ENCODE results near the gene RTL9.

DNA sequence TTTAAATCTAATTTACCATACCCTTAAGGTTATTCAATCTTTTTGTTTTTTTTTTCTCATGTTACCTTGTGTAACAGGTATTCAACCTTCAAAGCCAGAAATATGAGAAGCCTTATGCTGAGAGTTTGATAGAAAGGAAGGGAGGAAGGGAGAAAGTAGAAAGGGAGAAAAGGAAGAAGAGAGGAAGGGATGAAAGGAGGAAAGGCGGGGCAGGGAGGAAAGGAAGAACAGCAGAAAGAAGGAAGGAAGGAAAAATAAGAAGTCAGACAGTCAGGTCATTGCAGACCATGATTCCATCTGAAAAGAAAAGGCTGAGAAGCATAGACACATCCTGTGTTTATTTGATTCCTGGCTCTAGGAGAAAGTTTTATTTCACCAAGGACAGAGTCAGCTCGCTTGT is 30.9 kb downstream of the RTL9 start:
- TF ChIP-seq, protein P1, sequence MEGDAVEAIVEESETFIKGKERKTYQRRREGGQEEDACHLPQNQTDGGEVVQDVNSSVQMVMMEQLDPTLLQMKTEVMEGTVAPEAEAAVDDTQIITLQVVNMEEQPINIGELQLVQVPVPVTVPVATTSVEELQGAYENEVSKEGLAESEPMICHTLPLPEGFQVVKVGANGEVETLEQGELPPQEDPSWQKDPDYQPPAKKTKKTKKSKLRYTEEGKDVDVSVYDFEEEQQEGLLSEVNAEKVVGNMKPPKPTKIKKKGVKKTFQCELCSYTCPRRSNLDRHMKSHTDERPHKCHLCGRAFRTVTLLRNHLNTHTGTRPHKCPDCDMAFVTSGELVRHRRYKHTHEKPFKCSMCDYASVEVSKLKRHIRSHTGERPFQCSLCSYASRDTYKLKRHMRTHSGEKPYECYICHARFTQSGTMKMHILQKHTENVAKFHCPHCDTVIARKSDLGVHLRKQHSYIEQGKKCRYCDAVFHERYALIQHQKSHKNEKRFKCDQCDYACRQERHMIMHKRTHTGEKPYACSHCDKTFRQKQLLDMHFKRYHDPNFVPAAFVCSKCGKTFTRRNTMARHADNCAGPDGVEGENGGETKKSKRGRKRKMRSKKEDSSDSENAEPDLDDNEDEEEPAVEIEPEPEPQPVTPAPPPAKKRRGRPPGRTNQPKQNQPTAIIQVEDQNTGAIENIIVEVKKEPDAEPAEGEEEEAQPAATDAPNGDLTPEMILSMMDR (IDR thresholded peaks at IDR 0.05) = no peak
- TF ChIP-seq EP300 (IDR thresholded peaks at IDR 0.05) = no peak
